ENCODE measurements around the gene TBC1D10A. TPM values are rescaled to one million over a fixed set of nuclear protein-coding genes. Genes with fewer than 3 reads are reported as not detected.

TBC1D10A gene
- total RNA-seq, 1 donor from 2014 or later, result 51.3 TPM

DNA sequence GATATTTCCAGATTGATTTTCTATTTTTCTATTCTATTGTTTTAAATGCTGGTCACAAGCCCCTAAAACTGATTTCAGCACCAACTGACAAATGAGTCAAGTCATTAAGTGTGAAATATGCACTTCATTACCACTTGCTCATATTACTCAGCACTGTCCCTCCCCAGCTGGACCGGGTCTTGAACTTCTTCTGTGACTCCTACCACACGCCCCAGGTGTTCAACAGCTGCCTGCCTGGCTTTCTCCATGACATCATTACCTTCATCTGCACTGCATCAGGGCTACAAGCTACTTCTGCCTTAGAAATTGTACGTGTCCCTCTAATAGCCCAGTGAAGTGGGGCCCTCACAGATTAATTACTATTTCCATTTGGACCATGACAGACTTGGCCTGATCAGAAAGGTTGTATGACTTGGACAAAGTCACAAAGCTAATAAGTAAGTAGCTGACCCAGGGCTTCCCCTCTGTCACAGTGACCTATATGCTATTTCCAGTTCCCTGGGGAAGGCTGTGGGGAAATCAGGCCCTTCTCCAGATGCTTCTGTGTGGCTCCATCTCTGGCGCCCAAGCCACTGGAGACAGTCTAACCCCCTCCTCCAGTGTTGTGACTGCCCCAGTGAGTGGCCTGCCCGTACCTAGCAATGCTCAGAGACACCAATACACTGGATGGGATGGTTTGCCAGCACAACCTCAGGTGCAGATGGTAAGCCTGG is 18.1 kb downstream of the TBC1D10A start:
- TF ChIP-seq, protein P1, sequence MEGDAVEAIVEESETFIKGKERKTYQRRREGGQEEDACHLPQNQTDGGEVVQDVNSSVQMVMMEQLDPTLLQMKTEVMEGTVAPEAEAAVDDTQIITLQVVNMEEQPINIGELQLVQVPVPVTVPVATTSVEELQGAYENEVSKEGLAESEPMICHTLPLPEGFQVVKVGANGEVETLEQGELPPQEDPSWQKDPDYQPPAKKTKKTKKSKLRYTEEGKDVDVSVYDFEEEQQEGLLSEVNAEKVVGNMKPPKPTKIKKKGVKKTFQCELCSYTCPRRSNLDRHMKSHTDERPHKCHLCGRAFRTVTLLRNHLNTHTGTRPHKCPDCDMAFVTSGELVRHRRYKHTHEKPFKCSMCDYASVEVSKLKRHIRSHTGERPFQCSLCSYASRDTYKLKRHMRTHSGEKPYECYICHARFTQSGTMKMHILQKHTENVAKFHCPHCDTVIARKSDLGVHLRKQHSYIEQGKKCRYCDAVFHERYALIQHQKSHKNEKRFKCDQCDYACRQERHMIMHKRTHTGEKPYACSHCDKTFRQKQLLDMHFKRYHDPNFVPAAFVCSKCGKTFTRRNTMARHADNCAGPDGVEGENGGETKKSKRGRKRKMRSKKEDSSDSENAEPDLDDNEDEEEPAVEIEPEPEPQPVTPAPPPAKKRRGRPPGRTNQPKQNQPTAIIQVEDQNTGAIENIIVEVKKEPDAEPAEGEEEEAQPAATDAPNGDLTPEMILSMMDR (IDR thresholded peaks at IDR 0.05), result no peak
- TF ChIP-seq POLR2A (IDR thresholded peaks at IDR 0.05) (no peak), POLR2AphosphoS5 (IDR thresholded peaks at IDR 0.05; ENCODE audit: insufficient read depth in 1 of 2, low read depth in 1 of 2) (peak in 1 of 2 donors; percentile 29)
- Histone ChIP-seq H3K27me3 (no peaks in the 10 kb centered on the region), H3K36me3 (no peaks in the 10 kb centered on the region), H3K4me3 (no peak overlapping the region), H3K4me1 (peaks cover 99% of the 10 kb centered on the region), H3K27ac (peak overlapping the region; percentile 87), H3K9me3 (no peaks in the 10 kb centered on the region)
- intact Hi-C loops (cut with DNase I), result no loop called here
- no peak for DNase-seq (ENCODE audit: extremely low spot score in 2 of 2)

DNA sequence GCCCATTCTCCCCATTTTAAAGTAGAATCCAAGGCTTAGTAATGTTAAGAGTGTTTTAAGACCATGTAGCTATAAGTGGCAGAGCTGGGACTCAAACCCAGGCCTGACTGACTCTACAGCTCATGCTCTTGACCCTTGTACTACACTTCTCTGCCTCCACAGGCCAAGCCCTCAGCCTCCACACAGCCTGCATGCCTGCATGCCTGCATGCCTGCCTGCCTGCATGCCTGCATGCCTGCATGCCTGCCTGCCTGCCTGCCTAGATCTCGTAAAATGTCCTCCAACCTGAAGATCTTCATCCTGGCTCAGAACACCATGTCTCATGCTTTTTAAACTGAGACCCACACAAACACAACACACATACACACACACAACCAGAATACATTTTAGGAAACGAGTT is 18.6 kb downstream of the TBC1D10A start:
- TF ChIP-seq POLR2A (IDR thresholded peaks at IDR 0.05) (no peak), POLR2AphosphoS5 (IDR thresholded peaks at IDR 0.05; ENCODE audit: insufficient read depth in 1 of 2, low read depth in 1 of 2) (no peak)
- TF ChIP-seq, protein P1 (IDR thresholded peaks at IDR 0.05), result no peak
- no peak overlapping the region for H3K4me3 ChIP-seq
- H3K27ac ChIP-seq, result peak overlapping the region; percentile 87
- peaks cover 100% of the 10 kb centered on the region for H3K4me1 ChIP-seq
- intact Hi-C loops (cut with DNase I), result no loop called here
- DNase-seq (ENCODE audit: extremely low spot score in 2 of 2), result no peak
- no peaks in the 10 kb centered on the region for H3K27me3 ChIP-seq
- no peaks in the 10 kb centered on the region for H3K9me3 ChIP-seq
- no peaks in the 10 kb centered on the region for H3K36me3 ChIP-seq

DNA sequence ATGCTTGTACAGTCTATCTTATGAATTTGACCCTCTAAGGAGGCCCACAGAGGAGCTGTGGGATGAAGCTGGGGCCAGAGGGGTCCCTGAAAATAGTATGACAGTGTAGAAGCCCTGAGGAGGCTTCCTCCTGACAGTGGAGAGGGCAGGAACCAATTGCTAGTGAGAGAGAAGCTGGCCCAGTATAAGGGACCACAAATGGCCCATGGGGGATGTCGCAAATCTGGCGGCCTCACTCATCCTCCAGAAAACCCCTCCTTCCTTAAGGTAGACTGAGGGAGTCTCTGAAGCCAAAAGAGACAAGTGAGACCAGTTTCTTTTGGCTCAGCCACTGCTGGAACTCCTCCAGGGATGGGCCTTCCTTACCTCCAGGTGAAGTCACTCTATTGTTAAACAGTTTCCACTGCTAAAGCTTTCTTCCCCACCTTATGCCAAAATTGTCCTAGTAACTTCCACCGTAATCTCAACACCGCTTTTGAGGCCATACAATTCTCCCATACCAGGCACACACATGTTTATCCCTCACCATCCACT is 19.6 kb downstream of the TBC1D10A start:
- intact Hi-C loops (cut with DNase I), result no loop called here
- Histone ChIP-seq H3K27me3 (no peaks in the 10 kb centered on the region), H3K27ac (peak overlapping the region; percentile 75), H3K36me3 (no peaks in the 10 kb centered on the region), H3K9me3 (no peaks in the 10 kb centered on the region), H3K4me1 (peaks cover 100% of the 10 kb centered on the region), H3K4me3 (no peak overlapping the region)
- TF ChIP-seq POLR2AphosphoS5 (IDR thresholded peaks at IDR 0.05; ENCODE audit: insufficient read depth in 1 of 2, low read depth in 1 of 2) (no peak), POLR2A (IDR thresholded peaks at IDR 0.05) (no peak)
- TF ChIP-seq, protein P1 (IDR thresholded peaks at IDR 0.05), result no peak
- no peak for DNase-seq (ENCODE audit: extremely low spot score in 2 of 2)

DNA sequence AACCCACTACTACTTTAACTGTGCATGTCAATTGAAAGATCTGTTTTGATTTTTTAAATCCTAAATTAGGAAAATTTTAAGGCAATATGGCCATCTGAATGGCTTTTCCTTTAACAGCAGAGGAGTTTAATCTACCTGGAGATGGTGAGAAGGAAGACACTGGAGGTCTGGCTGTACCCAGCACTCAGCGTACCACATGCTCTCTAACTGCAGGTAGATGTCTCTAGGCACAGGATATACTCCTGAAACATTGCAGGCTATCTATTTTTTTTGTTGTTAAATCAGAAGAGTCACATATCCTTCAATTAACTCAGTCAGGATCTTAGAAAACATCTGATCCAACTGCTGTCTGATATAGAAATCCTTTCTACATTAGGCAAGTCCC is 20.1 kb downstream of the TBC1D10A start:
- no peaks in the 10 kb centered on the region for H3K9me3 ChIP-seq
- no peak overlapping the region for H3K4me3 ChIP-seq
- H3K4me1 ChIP-seq, result peaks cover 100% of the 10 kb centered on the region
- TF ChIP-seq, protein P1 (IDR thresholded peaks at IDR 0.05), result no peak
- TF ChIP-seq POLR2A (IDR thresholded peaks at IDR 0.05) (no peak), POLR2AphosphoS5 (IDR thresholded peaks at IDR 0.05; ENCODE audit: insufficient read depth in 1 of 2, low read depth in 1 of 2) (no peak)
- DNase-seq (ENCODE audit: extremely low spot score in 2 of 2), result no peak
- intact Hi-C loops (cut with DNase I), result no loop called here
- no peaks in the 10 kb centered on the region for H3K27me3 ChIP-seq
- H3K27ac ChIP-seq, result peak overlapping the region; percentile 75
- peaks cover 0 to under 1% of the 10 kb centered on the region in 2 donors for H3K36me3 ChIP-seq
